Measurements from ENCODE around the gene HSPA1A.

- no peak for TF ChIP-seq ZFP3 (CRISPR knock-in tag; IDR thresholded peaks at IDR 0.05)
- TF ChIP-seq RARB (CRISPR knock-in tag; IDR thresholded peaks at IDR 0.05), result no peak
- no peak for TF ChIP-seq ZNF8 (CRISPR knock-in tag; IDR thresholded peaks at IDR 0.05)
- no peak for TF ChIP-seq ZFP30 (CRISPR knock-in tag; IDR thresholded peaks at IDR 0.05)
Measured at GRCh38 chr6:31860349-31860748, 45.0 kb downstream of the HSPA1A start.
